Activated CD8-positive, alpha-beta T cell treated with anti-CD3 and anti-CD28 coated beads for 36 hours (primary cell): Measurements from ENCODE around the gene RAI1. TPM values are rescaled to one million over a fixed set of nuclear protein-coding genes. Genes with fewer than 3 reads are reported as not detected.

ENCODE experiments used
- ATAC-seq: fragments of 200-7000 bp; cut with Tn5 transposase; one replicate; pipeline ENCODE4 v1.10.0; 2021; ENCODE audit warnings: mild to moderate bottlenecking, moderate library complexity
- CTCF ChIA-PET: fragments of 350-600 bp; sonication (Branson Sonifier 250); formaldehyde crosslinking; loops from one replicate; lab custom pipeline; 2021; ENCODE audit warnings: antibody characterized with exemption; lab: Charles Lee
- POLR2A ChIA-PET: fragments of 350-600 bp; sonication (Branson Sonifier 250); formaldehyde crosslinking; loops from one replicate; lab custom pipeline; 2021; ENCODE audit warnings: antibody characterized with exemption; lab: Charles Lee
- DNase-seq: peaks from one replicate; pipeline ENCODE4 v3.0.0-alpha.2; 2020
- H3K27ac Mint-ChIP-seq: one replicate; pipeline ENCODE4 v1.8.0; 2021; ENCODE audit warnings: mild to moderate bottlenecking, mixed read lengths
- H3K27me3 Mint-ChIP-seq: one replicate; pipeline ENCODE4 v1.8.0; 2021; ENCODE audit warnings: mixed read lengths
- H3K36me3 Mint-ChIP-seq: one replicate; pipeline ENCODE4 v1.8.0; 2021; ENCODE audit warnings: low read depth, mixed read lengths
- H3K4me1 Mint-ChIP-seq: one replicate; pipeline ENCODE4 v1.8.0; 2021; ENCODE audit warnings: low read depth, mixed read lengths
- H3K4me3 Mint-ChIP-seq: one replicate; pipeline ENCODE4 v1.8.0; 2021; ENCODE audit warnings: mild to moderate bottlenecking, moderate library complexity, mixed read lengths
- H3K9me3 Mint-ChIP-seq: one replicate; pipeline ENCODE4 v1.8.0; 2021; ENCODE audit warnings: mixed read lengths
- CTCF ChIP-seq: fragments of 200-600 bp; IDR thresholded peaks from one replicate; pipeline ENCODE4 v1.8.0; 2022; ENCODE audit warnings: antibody characterized with exemption, mild to moderate bottlenecking
- intact Hi-C: fragments of 100-400 bp; cut with micrococcal nuclease; formaldehyde crosslinking; loops from one replicate; pipeline ENCODE4 v1.10.0; 2022
- total RNA-seq, 2 experiments: library from RNA; stranded (reverse); gene quantifications; one replicate each; pipeline ENCODE4 v1.2.3, GENCODE V29; 2021

RAI1 gene
- total RNA-seq, 2 experiments from 2014 or later: 18.1 to 20.3 TPM

DNA sequence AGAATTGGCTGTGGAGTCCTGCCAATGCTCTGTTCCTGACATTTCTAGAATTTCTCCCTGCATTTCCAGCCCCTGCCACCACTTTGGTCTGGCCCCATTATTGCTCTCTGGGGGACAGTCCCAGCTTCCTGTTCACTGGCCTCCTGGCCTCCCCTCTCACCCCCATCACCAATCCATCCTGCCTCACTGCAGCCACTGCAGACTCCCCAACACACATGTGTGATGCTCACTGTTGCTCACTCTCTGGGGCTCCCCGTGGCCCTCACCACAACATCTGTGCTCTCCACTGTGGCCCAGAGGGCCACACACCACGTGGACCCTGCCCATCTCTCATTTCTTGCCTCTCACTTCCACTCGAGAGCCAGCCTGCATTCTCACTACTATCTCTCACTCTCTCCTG is 91.0 kb downstream of the RAI1 start:
- Mint-ChIP-seq H3K9me3 (no peaks in the 10 kb centered on the region), H3K4me1 (peaks cover 16% of the 10 kb centered on the region), H3K36me3 (no peaks in the 10 kb centered on the region), H3K27me3 (no peaks in the 10 kb centered on the region), H3K27ac (no peak overlapping the region), H3K4me3 (no peak overlapping the region)
- POLR2A ChIA-PET: interaction anchor here (1.4 kb wide), 1 partner anchor 11 kb away, joined by 3 read pairs; no protein-coding TSS in a partner anchor
- TF ChIP-seq CTCF: no peak
- DNase-seq (no peak), ATAC-seq (peak; percentile 49)
- CTCF ChIA-PET: no interaction called here
- intact Hi-C loops: no loop called here

DNA sequence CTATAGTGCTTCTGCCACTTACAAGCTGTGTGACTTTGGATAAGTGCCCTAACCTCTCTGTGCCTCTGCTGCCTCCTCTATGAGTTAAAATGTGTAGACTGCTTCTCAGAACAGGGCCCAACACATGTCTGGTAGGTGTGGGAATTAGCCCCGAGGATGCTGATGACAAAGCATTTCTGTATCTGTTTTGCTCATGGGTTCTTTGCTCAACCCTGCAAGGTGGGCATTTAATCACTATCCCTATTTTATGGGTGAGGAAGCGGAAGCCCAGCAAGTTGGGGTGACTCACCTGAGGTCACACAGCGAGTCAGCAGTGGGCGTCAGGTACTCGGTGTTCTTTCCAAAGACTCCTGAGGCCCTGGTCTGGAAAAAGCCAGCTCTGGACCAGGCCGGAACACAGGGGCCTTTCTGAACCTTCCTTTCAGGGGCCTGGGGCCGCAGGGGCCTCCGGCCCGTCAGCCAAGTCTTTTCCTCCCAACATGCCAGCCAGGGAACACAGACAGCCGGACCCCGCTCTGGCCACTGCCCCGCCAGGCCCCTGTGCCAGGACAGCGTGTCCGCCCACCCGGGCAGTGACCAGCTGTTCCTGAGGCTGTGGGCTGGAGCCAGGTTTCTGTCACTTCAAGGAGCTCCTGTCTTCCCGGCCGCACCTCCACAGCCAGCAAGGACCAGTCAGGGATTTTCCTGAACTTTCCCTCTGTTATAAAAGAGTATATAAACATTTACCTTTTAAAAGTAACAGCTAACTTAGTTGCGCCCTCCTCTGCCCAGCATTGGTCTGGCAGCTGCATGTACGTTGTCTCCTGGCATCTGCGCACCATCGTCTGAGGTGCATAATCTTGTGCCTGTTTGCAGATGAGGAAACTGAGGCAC is 93.0 kb downstream of the RAI1 start:
- peaks cover 16% of the 10 kb centered on the region for H3K4me1 Mint-ChIP-seq
- ChIA-PET CTCF (interaction anchor here (1.3 kb wide), 1 partner anchor 10 kb away, joined by 6 read pairs; no protein-coding TSS in a partner anchor), POLR2A (interaction anchor here (1.0 to 1.1 kb wide), 2 partner anchors 32 to 74 kb away, joined by 3 to 4 read pairs; no protein-coding TSS in a partner anchor)
- H3K4me3 Mint-ChIP-seq: no peak overlapping the region
- no peak for TF ChIP-seq CTCF
- intact Hi-C loops: no loop called here
- H3K9me3 Mint-ChIP-seq: no peaks in the 10 kb centered on the region
- no peaks in the 10 kb centered on the region for H3K27me3 Mint-ChIP-seq
- H3K27ac Mint-ChIP-seq: no peak overlapping the region
- DNase-seq (no peak), ATAC-seq (peak; percentile 39)
- H3K36me3 Mint-ChIP-seq: no peaks in the 10 kb centered on the region

- intact Hi-C loops: no loop called here
- DNase-seq (no peak), ATAC-seq (no peak)
- ChIA-PET POLR2A (interaction anchor here (1.0 kb wide), 1 partner anchor 11 kb away, joined by 3 read pairs; no protein-coding TSS in a partner anchor), CTCF (interaction anchor here (1.5 kb wide), 1 partner anchor 19 kb away, joined by 3 read pairs; no protein-coding TSS in a partner anchor)
- TF ChIP-seq CTCF: no peak
- H3K4me3 Mint-ChIP-seq: no peak overlapping the region
- no peaks in the 10 kb centered on the region for H3K9me3 Mint-ChIP-seq
- H3K36me3 Mint-ChIP-seq: no peaks in the 10 kb centered on the region
- H3K4me1 Mint-ChIP-seq: peaks cover 21% of the 10 kb centered on the region
- H3K27ac Mint-ChIP-seq: no peak overlapping the region
- peaks cover 4% of the 10 kb centered on the region for H3K27me3 Mint-ChIP-seq
Observed at GRCh38 chr17:17776889-17777288, 95.6 kb downstream of the RAI1 start.

DNA sequence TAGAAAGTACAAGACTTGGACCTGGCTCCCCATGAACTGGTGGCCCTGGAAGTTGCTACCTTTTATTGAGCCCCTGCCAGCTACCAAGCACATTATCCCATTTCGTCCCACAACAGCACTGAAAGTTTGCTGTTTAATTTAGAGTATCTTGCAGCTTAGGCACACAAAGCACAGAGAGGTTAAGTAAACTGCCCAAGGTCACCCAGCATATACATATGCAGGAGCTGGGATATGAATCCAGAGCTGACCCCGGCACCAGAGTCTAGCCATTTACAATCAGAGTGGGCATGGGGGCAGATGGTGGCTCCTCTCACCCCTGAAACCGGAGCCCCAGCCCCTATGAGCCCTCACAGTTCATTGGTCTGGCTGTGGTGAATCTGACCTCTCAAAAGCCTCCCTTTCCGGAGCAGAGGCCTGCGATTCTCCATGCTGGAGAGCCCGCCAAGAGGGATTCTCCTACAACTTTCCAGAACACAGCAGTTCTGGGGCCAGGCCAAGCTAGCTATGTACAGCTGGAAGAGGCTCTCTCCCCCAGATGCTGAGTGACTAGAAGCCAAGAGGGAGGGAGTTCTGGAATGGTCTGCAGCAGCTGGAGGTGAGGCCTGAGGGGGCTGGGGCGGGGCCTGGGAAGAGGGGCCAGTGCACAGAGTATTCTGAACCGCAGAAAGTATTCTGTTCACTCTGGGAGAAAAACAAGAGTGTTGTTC is 97.2 kb downstream of the RAI1 start:
- DNase-seq (no peak), ATAC-seq (no peak)
- H3K4me1 Mint-ChIP-seq: peaks cover 12% of the 10 kb centered on the region
- no peak overlapping the region for H3K4me3 Mint-ChIP-seq
- H3K27me3 Mint-ChIP-seq: peaks cover 4% of the 10 kb centered on the region
- no peak for TF ChIP-seq CTCF
- intact Hi-C loops: no loop called here
- no peaks in the 10 kb centered on the region for H3K9me3 Mint-ChIP-seq
- ChIA-PET CTCF (no interaction called here), POLR2A (interaction anchor here (0.8 to 1.4 kb wide), 2 partner anchors 9 to 20 kb away, joined by 3 read pairs; no protein-coding TSS in a partner anchor)
- no peaks in the 10 kb centered on the region for H3K36me3 Mint-ChIP-seq
- H3K27ac Mint-ChIP-seq: no peak overlapping the region
